Stomach (tissue), 4 donors: ENCODE data around the gene COL9A3.

Experiments
- EP300 ChIP-seq: sonication (generic); formaldehyde crosslinking; IDR thresholded peaks from one replicate; pipeline ENCODE4 v1.6.1; 2017; ENCODE audit warnings: antibody characterized with exemption
- POLR2A ChIP-seq, 4 donors: fragments of 450-650 bp; IDR thresholded peaks; one replicate each; pipeline ENCODE4 v1.6.1; 2016; ENCODE audit warnings: antibody characterized with exemption in 4 of 4, control low read depth in 2 of 4, mild to moderate bottlenecking in 1 of 4, moderate library complexity in 1 of 4
- TF ChIP-seq, protein P1 (sequence below), 7 experiments: fragments of 450-650 bp in 4 of 7; fragments of 200-600 bp in 3 of 7; sonication (generic) in 3 of 7; IDR thresholded peaks; one replicate each; pipeline ENCODE4 v1.5.1; 2016 to 2019; ENCODE audit warnings: antibody characterized with exemption in 7 of 7, control low read depth in 2 of 7, mild to moderate bottlenecking in 1 of 7

GRCh38 chr20:62856931-62857619 is 40.2 kb downstream of the COL9A3 start:
- TF ChIP-seq, protein P1, sequence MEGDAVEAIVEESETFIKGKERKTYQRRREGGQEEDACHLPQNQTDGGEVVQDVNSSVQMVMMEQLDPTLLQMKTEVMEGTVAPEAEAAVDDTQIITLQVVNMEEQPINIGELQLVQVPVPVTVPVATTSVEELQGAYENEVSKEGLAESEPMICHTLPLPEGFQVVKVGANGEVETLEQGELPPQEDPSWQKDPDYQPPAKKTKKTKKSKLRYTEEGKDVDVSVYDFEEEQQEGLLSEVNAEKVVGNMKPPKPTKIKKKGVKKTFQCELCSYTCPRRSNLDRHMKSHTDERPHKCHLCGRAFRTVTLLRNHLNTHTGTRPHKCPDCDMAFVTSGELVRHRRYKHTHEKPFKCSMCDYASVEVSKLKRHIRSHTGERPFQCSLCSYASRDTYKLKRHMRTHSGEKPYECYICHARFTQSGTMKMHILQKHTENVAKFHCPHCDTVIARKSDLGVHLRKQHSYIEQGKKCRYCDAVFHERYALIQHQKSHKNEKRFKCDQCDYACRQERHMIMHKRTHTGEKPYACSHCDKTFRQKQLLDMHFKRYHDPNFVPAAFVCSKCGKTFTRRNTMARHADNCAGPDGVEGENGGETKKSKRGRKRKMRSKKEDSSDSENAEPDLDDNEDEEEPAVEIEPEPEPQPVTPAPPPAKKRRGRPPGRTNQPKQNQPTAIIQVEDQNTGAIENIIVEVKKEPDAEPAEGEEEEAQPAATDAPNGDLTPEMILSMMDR (IDR thresholded peaks at IDR 0.05), result no peak
- TF ChIP-seq EP300 (no peak), POLR2A (IDR thresholded peaks at IDR 0.05) (no peak)
